HG03342 (cell line): ENCODE results near the gene HS3ST3A1.
A peak's percentile ranks its signal among the peaks of the same experiment; 100 is the strongest.

Experiments
- ATAC-seq: cut with Tn5 transposase; IDR thresholded peaks from one replicate; pipeline ENCODE4 v1.9.1; 2021; ENCODE audit warnings: mild to moderate bottlenecking, moderate library complexity; ENCODE audit not compliant: unreplicated experiment

Gene HS3ST3A1

DNA sequence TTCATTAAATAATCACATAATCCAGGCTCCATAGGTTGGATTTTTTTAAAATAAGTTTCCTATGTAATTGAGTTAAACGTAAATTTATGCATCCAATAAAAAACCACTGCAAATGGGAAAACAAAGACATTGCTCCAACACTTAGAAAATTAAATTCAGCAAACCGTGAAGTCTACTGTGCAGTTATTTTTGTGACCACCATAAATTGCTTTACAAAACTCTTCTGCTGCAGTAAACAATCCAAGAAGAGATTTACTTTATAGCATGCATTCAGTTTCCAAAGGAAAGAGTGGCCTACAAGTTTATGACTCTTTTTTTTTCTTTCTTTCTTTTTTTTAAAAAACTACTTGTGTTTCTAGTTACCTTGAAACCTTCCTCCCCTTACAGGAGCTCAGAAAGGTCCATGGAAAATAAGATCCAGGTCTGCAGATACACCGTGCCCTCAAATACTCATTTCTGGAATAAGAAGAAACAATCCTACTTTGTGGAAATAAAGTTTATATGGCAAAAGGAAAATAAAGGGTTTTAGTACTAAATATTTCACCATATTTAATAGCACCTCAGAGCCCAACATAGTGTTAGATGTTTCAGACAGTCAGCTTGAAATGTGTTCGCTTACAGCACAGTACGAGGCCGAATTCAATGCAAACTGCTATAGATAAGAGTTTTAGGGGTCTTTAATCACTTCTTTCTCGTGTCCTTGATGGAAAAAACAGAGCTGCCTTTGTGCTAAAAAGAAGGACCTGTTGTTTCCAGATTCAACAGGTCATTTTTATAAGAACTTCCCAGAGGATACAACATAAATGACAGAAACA is 3.2 kb downstream of the HS3ST3A1 start:
- no peak for ATAC-seq

DNA sequence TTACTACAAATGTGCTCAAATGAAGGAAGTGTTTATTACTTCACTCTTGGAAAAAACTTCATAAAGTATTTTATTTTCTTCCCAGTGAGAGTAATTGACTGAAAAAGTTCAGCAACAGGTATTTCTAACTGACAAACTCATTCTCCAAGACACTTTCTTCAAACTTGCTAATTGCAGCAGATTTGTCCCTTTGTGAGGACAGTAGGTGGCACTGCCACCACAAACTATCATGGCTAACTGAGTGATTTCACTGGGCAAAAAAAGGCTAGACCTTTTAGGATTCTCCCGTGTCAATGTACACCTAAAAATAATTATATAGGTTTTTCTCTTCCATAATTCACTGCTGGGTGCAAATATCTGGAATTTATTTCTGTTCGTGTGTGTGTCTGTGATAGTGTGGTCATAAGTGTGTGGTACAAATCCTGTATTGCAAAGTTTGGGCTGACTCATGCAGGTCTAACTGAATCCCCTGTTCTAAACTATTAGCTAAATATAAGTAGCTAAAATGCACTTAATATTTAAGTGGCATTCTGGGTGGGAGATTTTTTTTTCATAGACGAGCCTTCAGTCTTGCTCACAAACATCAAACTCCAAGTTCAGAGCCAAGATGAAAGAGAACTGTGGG is 3.9 kb downstream of the HS3ST3A1 start:
- ATAC-seq = no peak

GRCh38 chr17:13596241-13596923 is 5.3 kb downstream of the HS3ST3A1 start:
- ATAC-seq = no peak

- ATAC-seq = no peak
Measured at GRCh38 chr17:13595599-13595899, 6.2 kb downstream of the HS3ST3A1 start.

- peak; percentile 59 for ATAC-seq
Measured at GRCh38 chr17:13594762-13595598, 6.7 kb downstream of the HS3ST3A1 start.

DNA sequence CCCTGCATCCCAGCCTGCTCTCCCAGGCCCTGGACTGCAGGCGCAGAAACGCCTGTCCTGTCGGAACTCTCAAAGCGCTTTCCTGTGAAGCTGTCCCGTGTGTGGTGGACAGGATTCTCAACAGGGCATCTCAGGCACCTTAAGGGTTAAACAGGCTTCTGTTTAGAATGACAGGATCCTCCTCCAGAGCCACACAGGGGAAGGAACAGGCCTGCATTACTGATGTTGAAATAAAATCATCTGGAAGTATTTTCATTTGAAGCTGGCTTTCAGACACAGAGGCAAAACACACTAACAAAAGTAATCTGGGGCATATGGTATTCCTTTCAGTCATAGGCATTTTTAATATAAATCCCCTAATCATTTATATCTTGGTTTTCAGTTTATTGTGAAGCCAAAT is 7.4 kb downstream of the HS3ST3A1 start:
- ATAC-seq = no peak

DNA sequence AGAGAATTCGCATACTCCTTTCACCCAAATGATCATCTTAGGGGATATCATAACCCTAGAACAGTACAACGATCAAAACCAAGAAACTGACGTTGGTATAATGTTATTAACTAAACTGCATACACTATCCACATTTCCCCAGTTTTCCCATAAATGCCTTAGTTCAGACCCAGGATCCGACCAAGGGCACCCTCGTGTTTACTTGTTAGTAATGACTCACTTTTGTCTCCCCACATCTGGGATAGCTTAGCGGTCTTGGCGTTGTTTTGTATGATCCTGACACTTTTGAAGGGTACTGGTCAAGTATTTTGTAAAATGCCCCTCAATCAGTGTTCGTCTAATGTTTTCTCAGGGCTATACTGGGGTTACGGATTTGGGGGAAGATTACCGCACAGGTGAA is 8.0 kb downstream of the HS3ST3A1 start:
- ATAC-seq = no peak

GRCh38 chr17:13593021-13593751 is 8.5 kb downstream of the HS3ST3A1 start:
- no peak for ATAC-seq

- no peak for ATAC-seq
Measured at GRCh38 chr17:13592427-13592826, 9.3 kb downstream of the HS3ST3A1 start.

DNA sequence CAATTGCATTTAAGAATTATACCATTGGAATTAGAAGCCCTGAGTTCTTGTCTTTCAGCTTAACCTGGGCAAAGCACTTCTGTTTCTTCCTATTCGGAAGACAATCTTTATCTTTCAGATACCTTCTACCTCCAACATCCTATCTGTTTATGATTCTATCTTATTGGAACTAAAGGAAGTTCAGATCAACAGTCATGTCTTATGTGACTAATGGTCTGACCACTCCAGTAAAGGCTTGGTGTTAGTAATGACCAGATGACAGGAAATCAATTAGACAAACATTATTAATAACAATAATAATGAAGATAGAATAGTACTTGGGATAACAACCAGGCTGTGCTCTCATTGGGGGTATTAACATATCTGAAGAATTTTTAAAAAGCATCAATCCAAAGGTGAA is 11.3 kb downstream of the HS3ST3A1 start:
- no peak for ATAC-seq

- no peak for ATAC-seq
Measured at GRCh38 chr17:13589658-13590057, 12.1 kb downstream of the HS3ST3A1 start.

- ATAC-seq = no peak
Measured at GRCh38 chr17:13587487-13588338, 14.0 kb downstream of the HS3ST3A1 start.

DNA sequence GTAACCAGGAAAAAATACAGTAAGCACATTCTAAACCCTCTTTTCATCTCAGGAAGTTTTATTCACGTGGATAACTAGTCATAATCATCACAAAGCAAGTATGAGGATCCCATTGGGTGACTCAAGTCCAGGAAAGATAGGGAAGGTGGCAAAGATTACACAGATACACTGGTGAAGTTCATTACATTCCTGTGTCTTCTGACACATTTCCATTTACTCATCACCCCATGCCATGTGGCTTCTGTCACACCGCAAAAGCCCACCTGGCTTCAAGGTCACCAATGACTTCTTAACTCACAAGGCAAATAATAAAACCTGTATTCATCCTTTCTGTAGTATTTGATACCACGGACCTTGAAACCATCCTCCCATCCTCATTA is 17.0 kb downstream of the HS3ST3A1 start:
- ATAC-seq = no peak

GRCh38 chr17:13583996-13584700 is 17.6 kb downstream of the HS3ST3A1 start:
- ATAC-seq = no peak

DNA sequence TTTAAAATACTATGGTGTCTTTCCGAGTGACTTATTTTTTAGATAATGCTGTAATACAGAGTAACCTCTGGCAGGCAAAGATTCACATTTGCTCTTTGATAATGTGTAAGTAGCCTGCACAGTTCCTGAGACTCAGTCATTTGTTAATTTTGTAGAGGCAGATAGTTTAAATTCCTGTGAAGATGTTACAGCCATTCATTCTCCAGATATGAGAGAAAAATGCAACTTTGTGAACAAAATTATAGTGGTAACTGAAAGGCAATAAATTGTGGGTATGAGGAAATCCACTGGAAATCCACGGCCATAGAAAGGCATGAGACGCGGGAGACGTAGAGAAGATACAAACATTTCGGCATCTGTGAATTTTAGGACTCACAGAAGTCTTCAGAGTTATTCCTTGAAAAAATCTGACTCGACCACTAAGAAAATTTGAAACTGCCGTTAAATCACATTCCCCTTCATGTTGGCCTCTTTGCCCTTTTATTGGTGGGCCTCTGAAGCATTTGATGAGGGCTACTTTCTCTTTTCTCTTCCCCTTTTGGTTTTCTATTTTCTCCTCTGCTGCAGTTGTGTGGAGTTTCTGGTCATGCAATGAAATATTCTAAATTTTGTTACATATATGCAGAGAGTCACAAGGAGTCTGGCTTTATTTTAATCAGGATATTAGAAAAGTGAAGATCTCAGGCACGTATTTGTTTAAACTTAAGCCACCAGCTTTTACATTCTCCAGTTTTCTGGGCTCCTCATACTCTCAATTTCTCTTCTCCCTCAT is 18.8 kb downstream of the HS3ST3A1 start:
- no peak for ATAC-seq

DNA sequence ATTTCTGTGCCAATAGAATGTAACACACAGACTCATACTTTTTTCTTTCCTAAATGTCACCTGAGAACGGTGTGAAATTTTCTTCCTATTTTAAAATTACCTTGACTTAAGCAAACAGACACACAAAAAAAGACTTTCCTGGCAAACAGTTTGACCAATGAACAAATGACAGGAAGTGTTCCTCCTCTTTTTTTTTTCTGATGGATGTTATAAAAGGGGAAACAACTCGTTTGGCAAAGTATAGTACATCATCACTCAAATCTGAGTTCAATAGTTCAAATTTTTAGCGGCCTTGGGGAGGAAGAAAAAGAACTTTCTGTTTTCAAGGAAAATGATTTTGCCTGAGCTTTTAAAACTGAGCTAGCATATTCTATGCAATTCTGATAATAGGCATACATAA is 19.8 kb downstream of the HS3ST3A1 start:
- ATAC-seq = no peak

GRCh38 chr17:13580790-13581189 is 20.9 kb downstream of the HS3ST3A1 start:
- ATAC-seq = no peak
